ENCODE measurements around the gene STAT1. TPM values are rescaled to one million over a fixed set of nuclear protein-coding genes. Genes with fewer than 3 reads are reported as not detected.

Gene STAT1
- total and polyA plus RNA-seq, 11 donors = 7.8 to 469 (median 44.0) TPM

- H3K27me3 ChIP-seq = no peaks in the 10 kb centered on the region
- H3K27ac ChIP-seq = no peak overlapping the region
- H3K4me3 ChIP-seq = no peak overlapping the region
- H3K9me3 ChIP-seq = peaks cover 0 to 8% (median 0%) of the 10 kb centered on the region in 12 donors
- TF ChIP-seq CTCF (IDR thresholded peaks at IDR 0.05) = no peak
- TF ChIP-seq POLR2A (IDR thresholded peaks at IDR 0.05) = no peak
- WGBS, 4 donors = 78 to 95% (median 87%) methylated on average over 1 of the region's 1 CpG
- DNase-seq (no peak), ATAC-seq (no peak)
- intact Hi-C loops (cut with DNase I) = no loop called here
- peaks cover 0 to under 1% (median 0%) of the 10 kb centered on the region in 9 donors for H3K36me3 ChIP-seq
- peaks cover 0 to 4% (median 0%) of the 10 kb centered on the region in 12 donors for H3K4me1 ChIP-seq
These were observed 31.2 kb upstream of the STAT1 start for GRCh38 chr2:191045141-191045540.

GRCh38 chr2:191043438-191043837, 29.5 kb upstream of the STAT1 start:
- TF ChIP-seq CTCF (IDR thresholded peaks at IDR 0.05) = no peak
- no peak for TF ChIP-seq POLR2A (IDR thresholded peaks at IDR 0.05)
- Histone ChIP-seq H3K4me3 (no peak overlapping the region), H3K27me3 (no peaks in the 10 kb centered on the region), H3K27ac (no peak overlapping the region), H3K9me3 (peaks cover 0 to 8% (median 0%) of the 10 kb centered on the region in 12 donors), H3K36me3 (peaks cover 0 to 4% (median 0%) of the 10 kb centered on the region in 9 donors), H3K4me1 (peaks cover 0 to 4% (median 0%) of the 10 kb centered on the region in 12 donors)
- no peak for ATAC-seq
- intact Hi-C loops (cut with DNase I) = no loop called here
- WGBS, 4 donors = 92 to 96% (median 93%) methylated on average over 3 of the region's 3 CpGs
- DNase-seq = no peak

- WGBS, 4 donors = 91 to 98% (median 96%) methylated on average over 3 of the region's 3 CpGs
- no peak overlapping the region for H3K4me3 ChIP-seq
- no peak for TF ChIP-seq POLR2A (IDR thresholded peaks at IDR 0.05)
- no peak for TF ChIP-seq CTCF (IDR thresholded peaks at IDR 0.05)
- H3K27me3 ChIP-seq = no peaks in the 10 kb centered on the region
- ATAC-seq = peak in 1 of 4 donors; percentile 46
- DNase-seq = no peak
- H3K27ac ChIP-seq = no peak overlapping the region
- H3K4me1 ChIP-seq = peaks cover 0 to 13% (median 0%) of the 10 kb centered on the region in 12 donors
- peaks cover 0 to 8% (median 0%) of the 10 kb centered on the region in 12 donors for H3K9me3 ChIP-seq
- peaks cover 0 to 4% (median 0%) of the 10 kb centered on the region in 9 donors for H3K36me3 ChIP-seq
- intact Hi-C loops (cut with DNase I) = no loop called here
These were observed 27.6 kb upstream of the STAT1 start for GRCh38 chr2:191041418-191042161.

DNA sequence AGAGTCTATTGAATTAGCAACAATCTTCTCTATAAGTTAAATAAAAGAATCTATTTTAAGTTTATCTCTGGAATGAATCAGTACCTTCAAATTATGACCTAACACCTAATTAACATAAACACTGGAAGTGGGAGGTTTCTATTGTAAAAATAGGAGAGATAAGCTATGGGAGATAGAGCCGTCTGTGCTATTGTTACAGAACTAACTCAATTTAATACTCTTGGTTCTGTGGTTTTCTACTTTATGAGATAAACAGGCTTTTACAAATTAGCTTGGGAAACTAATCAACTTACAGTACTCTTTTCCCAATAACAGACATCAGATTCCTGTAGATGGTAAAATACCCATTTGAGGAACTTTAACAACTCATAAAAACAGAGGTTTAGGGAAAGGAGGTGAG, 25.6 kb upstream of the STAT1 start:
- no peak for ATAC-seq
- no peak overlapping the region for H3K27ac ChIP-seq
- peaks cover 0 to 7% (median 0%) of the 10 kb centered on the region in 12 donors for H3K9me3 ChIP-seq
- H3K36me3 ChIP-seq = peaks cover 0 to 4% (median 0%) of the 10 kb centered on the region in 9 donors
- H3K4me3 ChIP-seq = no peak overlapping the region
- H3K27me3 ChIP-seq = no peaks in the 10 kb centered on the region
- 62 to 82% (median 73%) methylated on average over 1 of the region's 1 CpG for WGBS, 4 donors
- peaks cover 0 to 13% (median 0%) of the 10 kb centered on the region in 12 donors for H3K4me1 ChIP-seq
- intact Hi-C loops (cut with DNase I) = no loop called here
- DNase-seq = no peak
- TF ChIP-seq POLR2A (IDR thresholded peaks at IDR 0.05) (no peak), CTCF (IDR thresholded peaks at IDR 0.05) (no peak)
